Aorta (tissue), 5 donors: Measurements from ENCODE around the gene WAPL. TPM values are rescaled to one million over a fixed set of nuclear protein-coding genes. Genes with fewer than 3 reads are reported as not detected.
A peak's percentile ranks its signal among the peaks of the same experiment; 100 is the strongest.
"Not testable (repeated sequence)": the region's sequence is repeated elsewhere in the genome, so short reads cannot be mapped to it uniquely, and the experiment has no call there.

Experiments used
- ATAC-seq: fragments of 200-7000 bp; cut with Tn5 transposase; one replicate; pipeline ENCODE4 v1.9.1; 2022; ENCODE audit warnings: moderate library complexity; ENCODE audit not compliant: low FRiP score
- DNase-seq, 2 donors: peaks; one replicate each; pipeline ENCODE4 v3.0.0-alpha.2; 2020
- H3K27ac ChIP-seq, 2 donors: one replicate each; pipeline ENCODE4 v1.5.1; 2013; ENCODE audit warnings: low read length in 2 of 2, mild to moderate bottlenecking in 2 of 2, moderate library complexity in 2 of 2, control low read depth in 1 of 2, inconsistent platforms in 1 of 2, low read depth in 1 of 2
- H3K27me3 ChIP-seq, 2 donors: one replicate each; pipeline ENCODE4 v1.6.1; 2013; ENCODE audit warnings: control low read depth in 1 of 2, low read length in 1 of 2, mild to moderate bottlenecking in 1 of 2, moderate library complexity in 1 of 2; ENCODE audit not compliant: insufficient read depth in 2 of 2, control insufficient read depth in 1 of 2
- H3K36me3 ChIP-seq, 2 donors: one replicate each; pipeline ENCODE4 v1.6.1; 2013; ENCODE audit warnings: control low read depth in 1 of 2, low read length in 1 of 2, mild to moderate bottlenecking in 1 of 2; ENCODE audit not compliant: insufficient read depth in 2 of 2, control insufficient read depth in 1 of 2
- H3K4me1 ChIP-seq, 2 donors: one replicate each; pipeline ENCODE4 v1.6.1; 2013; ENCODE audit warnings: low read length in 2 of 2, control low read depth in 1 of 2, mild to moderate bottlenecking in 1 of 2, moderate library complexity in 1 of 2; ENCODE audit not compliant: insufficient read depth in 2 of 2, control insufficient read depth in 1 of 2
- H3K4me3 ChIP-seq, 2 donors: one replicate each; pipeline ENCODE4 v1.5.1; 2013; ENCODE audit warnings: low read length in 2 of 2, control low read depth in 1 of 2, mild to moderate bottlenecking in 1 of 2
- H3K9me3 ChIP-seq: one replicate; pipeline ENCODE4 v1.6.1; 2013; ENCODE audit warnings: mild to moderate bottlenecking, low read length; ENCODE audit not compliant: control insufficient read depth
- whole genome bisulfite sequencing, 2 donors: extraction: QIAGEN DNeasy Blood & Tissue Kit; methylation state at CpG; one replicate each; pipeline ENCODE4 v1.1.7; 2013; 5-methylcytosine and 5-hydroxymethylcytosine counted together
- intact Hi-C, 2 donors: fragments of 100-400 bp; cut with DNase I; formaldehyde crosslinking; loops; one replicate each; pipeline versions ENCODE4 v1.14.2 to v1.15.0; 2022
- polyA plus RNA-seq, 2 donors: library from polyadenylated mRNA; stranded (reverse); fragments of 200-250 nt; gene quantifications; one replicate each; pipeline ENCODE4 v1.2.3, GENCODE V29; 2013
- total RNA-seq, 2 donors: library from RNA; stranded (reverse); fragmentation: NEBNext Ultra II Directional; extraction: Animal tissue kit (Norgen Biotek cat#: 25700); gene quantifications; one replicate each; pipeline ENCODE4 v1.2.1, GENCODE V29; 2021
- donor health status: healthy with polysubstance abuse.
- donor health status: Bipolar disorder and iron deficiency.
- donor health status: DM: no; HTN: no; CAD: no.
- donor health status: DM: no; HTN: no; CAD: no.
- donor health status: DM: yes; HTN: yes; CAD: no.

The WAPL gene
- total and polyA plus RNA-seq, 4 donors: 13.2 to 37.3 (median 24.1) TPM

- no peak overlapping the region for H3K4me3 ChIP-seq
- ATAC-seq (no peak), DNase-seq (no peak)
- H3K9me3 ChIP-seq: peaks cover under 1% of the 10 kb centered on the region
- no peak overlapping the region for H3K27ac ChIP-seq
- 70 to 78% methylated on average over 4 of the region's 4 CpGs for whole genome bisulfite sequencing, 2 donors
- no peaks in the 10 kb centered on the region for H3K27me3 ChIP-seq
- H3K36me3 ChIP-seq: no peaks in the 10 kb centered on the region
- intact Hi-C loops: no loop called here
- no peaks in the 10 kb centered on the region for H3K4me1 ChIP-seq
Observed at GRCh38 chr10:86553639-86554038, 32.0 kb upstream of the WAPL start.

GRCh38 chr10:86553213-86553612 lies 31.6 kb upstream of the WAPL start:
- 69% methylated on average over 5 of the region's 5 CpGs for WGBS, 2 donors
- Histone ChIP-seq H3K27me3 (no peaks in the 10 kb centered on the region), H3K4me1 (no peaks in the 10 kb centered on the region), H3K4me3 (no peak overlapping the region), H3K27ac (no peak overlapping the region), H3K9me3 (peaks cover 2% of the 10 kb centered on the region), H3K36me3 (no peaks in the 10 kb centered on the region)
- ATAC-seq: no peak
- no peak for DNase-seq
- intact Hi-C loops: no loop called here

DNA sequence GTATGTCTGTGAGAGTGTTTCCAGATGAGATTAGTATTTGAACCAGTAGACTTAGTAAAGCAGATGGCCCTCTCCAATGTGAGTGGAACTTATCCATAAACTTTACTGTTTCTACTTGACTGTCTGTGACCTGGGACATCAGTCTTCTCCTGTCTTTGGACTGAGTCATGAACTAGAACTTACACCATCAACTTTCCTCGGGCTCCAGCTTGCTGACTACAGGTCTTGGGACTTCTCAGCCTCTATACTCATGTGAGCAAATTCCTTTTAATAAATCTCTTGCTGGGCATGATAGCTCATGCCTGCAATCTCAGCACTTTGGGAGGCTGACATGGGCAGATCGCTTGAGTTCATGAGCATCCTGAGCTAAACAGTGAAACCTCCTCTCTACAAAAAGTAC lies 25.7 kb upstream of the WAPL start:
- H3K27me3 ChIP-seq: no peaks in the 10 kb centered on the region
- peaks cover 2% of the 10 kb centered on the region for H3K9me3 ChIP-seq
- H3K36me3 ChIP-seq: no peaks in the 10 kb centered on the region
- intact Hi-C loops: no loop called here
- H3K4me1 ChIP-seq: no peaks in the 10 kb centered on the region
- 88 to 91% methylated on average over 2 of the region's 2 CpGs for WGBS, 2 donors
- ATAC-seq (no peak), DNase-seq (no peak)
- H3K27ac ChIP-seq: no peak overlapping the region
- no peak overlapping the region for H3K4me3 ChIP-seq

DNA sequence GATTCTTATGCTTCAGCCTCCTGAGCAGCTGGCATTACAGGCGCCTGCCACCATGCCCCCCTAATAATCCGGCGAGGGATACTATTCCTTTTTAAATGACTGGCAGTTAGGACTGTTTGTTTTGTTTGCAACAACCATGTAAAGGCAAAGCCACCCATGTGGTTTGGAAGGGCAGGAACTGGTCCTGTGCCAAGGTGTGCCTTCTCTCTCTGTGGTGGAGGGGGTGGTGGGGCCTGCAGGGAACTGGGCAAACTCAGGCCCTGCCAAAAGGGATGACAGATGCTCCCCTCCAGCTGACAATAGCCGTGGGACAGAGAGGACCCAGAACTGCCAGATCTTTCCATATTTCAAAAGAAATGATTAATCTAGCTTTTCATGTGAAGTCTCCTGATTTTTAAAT lies 23.5 kb upstream of the WAPL start:
- H3K9me3 ChIP-seq: peaks cover 2% of the 10 kb centered on the region
- H3K27ac ChIP-seq: no peak overlapping the region
- no peaks in the 10 kb centered on the region for H3K4me1 ChIP-seq
- no peak for ATAC-seq
- intact Hi-C loops: no loop called here
- 55 to 61% methylated on average over 4 of the region's 4 CpGs for WGBS, 2 donors
- DNase-seq: no peak
- no peaks in the 10 kb centered on the region for H3K27me3 ChIP-seq
- no peaks in the 10 kb centered on the region for H3K36me3 ChIP-seq
- no peak overlapping the region for H3K4me3 ChIP-seq

DNA sequence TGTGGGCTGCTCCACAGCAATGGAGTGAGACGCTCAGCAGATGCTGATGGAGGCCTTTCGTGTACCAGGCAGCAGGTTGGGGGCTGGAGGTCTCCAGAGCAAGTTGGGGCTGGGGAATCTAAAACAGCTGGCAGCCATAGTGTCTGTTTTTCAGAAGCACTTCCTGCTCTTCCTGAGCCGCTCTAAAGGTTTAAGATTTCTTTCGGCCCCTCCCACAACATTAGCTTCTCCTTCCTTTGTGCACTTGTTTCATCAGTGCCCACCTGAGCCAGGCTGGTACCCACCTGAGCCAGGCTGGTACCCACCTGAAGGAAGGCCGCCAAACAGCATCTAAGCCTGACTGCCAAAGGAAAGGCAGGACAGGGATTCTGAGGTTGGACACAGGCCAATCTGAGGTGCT lies 18.4 kb upstream of the WAPL start:
- 83 to 89% methylated on average over 5 of the region's 5 CpGs for WGBS, 2 donors
- Histone ChIP-seq H3K4me3 (no peak overlapping the region), H3K27ac (no peak overlapping the region), H3K36me3 (no peaks in the 10 kb centered on the region), H3K9me3 (no peaks in the 10 kb centered on the region), H3K4me1 (no peaks in the 10 kb centered on the region), H3K27me3 (no peaks in the 10 kb centered on the region)
- ATAC-seq (no peak), DNase-seq (no peak)
- intact Hi-C loops: no loop called here

GRCh38 chr10:86538547-86538946 lies 17.0 kb upstream of the WAPL start:
- WGBS, 2 donors: 80% methylated on average over 7 of the region's 7 CpGs
- intact Hi-C loops: no loop called here
- peak in 1 of 2 donors; percentile 61 for DNase-seq

DNA sequence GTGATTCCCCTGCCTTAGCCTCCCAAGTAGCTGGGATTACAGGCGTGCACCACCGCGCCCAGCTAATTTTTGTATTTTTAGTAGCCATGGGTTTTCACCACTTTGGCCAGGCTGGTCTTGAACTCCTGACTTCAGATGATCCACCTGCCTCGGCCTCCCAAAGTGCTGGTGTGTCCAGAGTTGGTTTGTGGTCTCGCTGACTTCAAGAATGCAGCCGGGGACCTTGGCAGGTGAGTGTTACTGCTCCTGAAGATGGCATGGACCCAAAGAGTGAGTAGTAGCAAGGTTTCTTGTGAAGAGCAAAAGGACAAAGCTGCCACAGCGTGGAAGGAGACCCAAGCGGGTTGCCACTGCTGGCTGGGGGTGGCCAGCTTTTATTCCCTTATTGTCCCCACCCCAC lies 16.4 kb upstream of the WAPL start:
- H3K27me3 ChIP-seq, intact Hi-C loops, ATAC-seq, DNase-seq, H3K4me3 ChIP-seq, H3K36me3 ChIP-seq, H3K9me3 ChIP-seq, H3K27ac ChIP-seq, H3K4me1 ChIP-seq: not testable (repeated sequence)
- whole genome bisulfite sequencing, 2 donors: 96 to 97% methylated on average over 8 of the region's 8 CpGs

More at GRCh38 chr10:86538547-86538946, 17.0 kb upstream of the WAPL start:
- ATAC-seq: no peak
- H3K27me3 ChIP-seq: no peaks in the 10 kb centered on the region
- H3K4me1 ChIP-seq: no peaks in the 10 kb centered on the region
- H3K4me3 ChIP-seq: no peak overlapping the region
- no peaks in the 10 kb centered on the region for H3K36me3 ChIP-seq
- no peak overlapping the region for H3K27ac ChIP-seq
- H3K9me3 ChIP-seq: no peaks in the 10 kb centered on the region

DNA sequence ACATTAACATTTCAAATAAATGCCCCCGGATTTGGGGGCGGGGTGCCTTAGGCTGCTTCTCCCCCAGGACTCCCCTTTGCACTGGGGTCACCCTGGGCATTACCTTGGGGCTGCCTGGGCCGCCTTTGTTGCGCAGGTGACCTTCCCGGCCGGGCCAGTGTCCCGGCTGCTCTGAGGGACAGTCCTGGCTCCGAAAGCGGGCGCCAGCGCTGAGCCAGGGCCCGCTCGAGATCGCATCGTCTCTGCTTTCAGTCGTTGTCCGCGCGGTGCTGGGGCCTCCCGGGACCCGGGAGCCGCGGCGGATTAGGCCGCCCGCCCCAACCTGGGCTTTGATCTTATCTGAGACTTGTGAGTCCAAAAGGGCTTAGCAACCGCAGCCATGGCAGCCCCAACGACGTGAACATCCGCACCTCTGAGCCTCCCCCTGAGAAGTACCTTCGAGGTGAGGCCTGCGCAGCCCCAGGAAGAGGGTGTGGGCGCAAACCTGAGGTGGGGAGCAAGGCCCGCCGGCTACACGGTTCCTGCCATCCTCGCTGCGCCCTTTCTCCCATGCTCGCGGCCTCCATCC lies 14.8 kb upstream of the WAPL start:
- WGBS, 2 donors: 49 to 54% methylated on average over 40 of the region's 40 CpGs
- no peak overlapping the region for H3K27ac ChIP-seq
- H3K9me3 ChIP-seq: no peaks in the 10 kb centered on the region
- intact Hi-C loops: no loop called here
- H3K36me3 ChIP-seq: no peaks in the 10 kb centered on the region
- peak; percentile 43 for ATAC-seq
- H3K27me3 ChIP-seq: no peaks in the 10 kb centered on the region
- H3K4me3 ChIP-seq: no peak overlapping the region
- no peaks in the 10 kb centered on the region for H3K4me1 ChIP-seq
- peak in 1 of 2 donors; percentile 46 for DNase-seq

GRCh38 chr10:86535132-86535882 lies 13.7 kb upstream of the WAPL start:
- no peak overlapping the region for H3K27ac ChIP-seq
- no peaks in the 10 kb centered on the region for H3K9me3 ChIP-seq
- H3K4me3 ChIP-seq: peak overlapping the region in 1 of 2 donors; percentile 37
- ATAC-seq (peak; percentile 86), DNase-seq (peak; percentile 82 to 88)
- 19 to 22% methylated on average over 42 to 47 of the region's 47 CpGs for WGBS, 2 donors
- H3K4me1 ChIP-seq: no peaks in the 10 kb centered on the region
- no peaks in the 10 kb centered on the region for H3K27me3 ChIP-seq
- H3K36me3 ChIP-seq: no peaks in the 10 kb centered on the region
- intact Hi-C loops: loop anchor here in 1 of 2 donors (1.0 kb wide), 1 partner anchor 13 kb away; no protein-coding TSS in a partner anchor
